Superior temporal gyrus (tissue), 1 donor: ENCODE measurements around the gene HPSE.
"Not testable (repeated sequence)": the region's sequence is repeated elsewhere in the genome, so short reads cannot be mapped to it uniquely, and the experiment has no call there.

ENCODE experiments used
- DNase-seq: peaks from one replicate; pipeline ENCODE4 v3.0.0-alpha.2; 2016; ENCODE audit errors: extremely low spot score

The HPSE gene

DNA sequence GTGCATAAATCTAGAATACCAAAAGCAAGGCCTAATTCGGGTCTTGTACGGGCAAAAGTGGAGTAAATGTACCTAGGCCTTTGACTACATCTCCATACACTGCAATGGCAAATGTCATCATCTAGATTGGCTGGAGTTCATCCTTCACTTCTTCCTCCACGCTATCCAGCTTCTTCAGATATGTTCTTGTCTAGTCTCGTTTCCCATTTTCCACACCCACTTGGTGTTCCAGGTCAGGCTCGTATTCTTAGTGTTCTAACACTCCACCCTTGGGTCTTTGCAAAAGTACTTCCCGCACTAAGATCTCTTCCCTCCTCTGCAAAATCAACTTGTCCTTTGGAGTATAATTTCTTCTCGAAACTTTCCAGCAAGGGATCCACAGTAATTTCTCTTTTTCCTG, 51.5 kb downstream of the HPSE start:
- no peak for DNase-seq

DNA sequence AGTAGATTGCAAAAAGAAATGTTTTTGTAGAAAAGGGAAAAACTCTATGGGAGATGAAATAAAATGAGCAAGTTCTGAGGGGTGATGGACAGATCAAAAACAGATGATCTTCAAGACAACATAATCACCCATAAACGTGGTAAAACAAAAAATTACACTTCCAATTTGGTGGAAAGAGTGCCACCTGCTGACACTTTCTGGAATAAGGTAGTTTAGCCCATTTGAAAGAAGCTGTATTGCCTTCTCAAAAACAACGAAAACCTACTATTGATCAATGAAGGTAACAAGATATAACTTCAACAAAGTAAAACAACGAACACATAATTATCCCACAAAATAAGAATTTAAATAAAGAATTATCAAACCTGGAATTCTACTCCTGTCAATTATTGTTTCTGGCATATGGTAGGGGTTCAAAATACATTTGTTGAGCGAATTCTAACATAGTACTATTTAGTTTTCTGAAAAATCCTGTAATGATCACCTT, 52.6 kb downstream of the HPSE start:
- DNase-seq = peak; percentile 87

DNA sequence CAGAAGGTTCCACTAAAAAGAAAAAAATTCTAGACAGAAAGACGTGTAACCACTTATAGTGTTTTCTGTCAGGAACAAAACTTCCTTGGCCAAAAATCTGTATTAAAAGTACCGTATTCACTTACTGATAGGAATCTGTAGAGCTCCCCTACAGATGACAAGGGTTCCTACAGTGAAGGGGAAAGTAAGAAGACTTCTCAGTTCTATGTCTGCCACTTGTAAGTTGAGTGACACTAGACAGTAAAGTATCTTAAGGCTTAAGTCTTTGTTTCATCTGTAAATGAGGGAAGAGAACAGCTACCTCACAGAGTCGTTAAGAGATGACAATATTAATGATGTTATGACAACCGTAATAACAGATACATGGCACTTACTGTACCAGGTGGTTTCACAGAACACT, 53.3 kb downstream of the HPSE start:
- DNase-seq = no peak

DNA sequence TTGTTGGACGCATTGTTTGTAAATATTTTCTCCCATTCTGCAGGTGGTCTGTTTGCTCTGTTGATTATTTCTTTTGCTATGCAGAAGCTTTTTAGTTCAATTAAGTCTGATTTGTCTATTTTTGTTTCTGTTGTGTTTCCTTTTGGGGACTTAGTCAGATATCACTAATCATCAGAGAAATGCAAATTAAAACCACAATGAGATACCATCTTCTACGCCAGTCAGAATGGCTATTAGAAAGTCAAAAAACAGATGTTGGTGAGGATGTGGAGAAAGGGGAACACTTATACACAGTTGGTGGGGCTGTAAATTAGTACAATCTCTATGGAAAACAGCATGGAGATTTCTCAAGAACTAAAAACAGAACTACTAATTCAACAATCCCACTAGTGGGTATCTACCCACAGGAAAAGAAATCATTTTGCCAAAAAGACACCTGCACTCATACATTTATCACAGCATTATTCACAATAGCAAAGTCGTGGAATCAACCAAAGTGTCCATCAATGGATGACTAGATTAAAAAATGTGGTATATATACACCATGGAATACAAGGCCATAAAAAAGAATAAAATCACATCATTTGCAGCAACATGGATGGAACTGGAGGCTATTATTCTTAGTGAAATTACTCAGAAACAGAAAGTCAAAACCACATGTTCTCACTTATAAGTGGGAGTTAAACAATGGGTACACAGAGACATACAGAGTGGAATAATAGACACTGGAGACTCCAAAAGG, 58.2 kb downstream of the HPSE start:
- DNase-seq = no peak

DNA sequence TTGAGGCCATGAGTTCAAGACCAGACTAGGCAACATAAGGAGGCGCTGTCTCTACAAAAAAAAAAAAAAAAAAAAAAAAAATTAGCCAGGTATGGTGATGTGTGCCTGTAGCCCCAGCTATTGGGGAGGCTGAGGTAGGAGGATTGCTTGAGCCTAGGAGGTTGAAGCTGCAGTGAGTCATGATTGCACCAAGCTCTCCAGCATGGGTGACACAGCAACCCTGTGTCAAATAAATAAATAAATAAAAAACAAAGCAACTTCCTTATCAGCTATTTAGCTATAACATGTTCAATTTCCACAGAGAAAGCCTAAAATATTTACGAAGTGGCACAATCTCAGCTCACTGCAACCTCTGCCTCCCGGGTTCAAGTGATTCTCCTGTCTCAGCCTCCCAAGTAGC, 60.7 kb downstream of the HPSE start:
- DNase-seq = not testable (repeated sequence)

DNA sequence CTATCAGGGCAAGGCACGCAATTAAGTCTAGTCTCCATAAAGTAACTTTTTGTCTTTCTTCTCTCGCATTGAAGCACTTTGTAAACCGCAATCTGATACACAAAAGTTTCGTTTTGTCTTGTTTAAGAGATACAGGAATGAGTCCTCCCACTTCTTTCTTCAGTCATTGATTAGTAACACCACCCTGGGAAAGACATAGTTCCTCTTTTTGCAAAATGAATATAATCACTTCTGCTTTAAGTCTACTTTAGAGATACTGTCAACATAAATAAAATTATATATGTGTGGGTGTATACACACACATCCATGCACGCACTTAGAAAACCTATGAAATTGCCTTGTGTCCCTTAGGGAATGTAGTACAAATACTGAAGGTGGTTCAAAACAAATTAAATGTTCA, 61.7 kb downstream of the HPSE start:
- no peak for DNase-seq

DNA sequence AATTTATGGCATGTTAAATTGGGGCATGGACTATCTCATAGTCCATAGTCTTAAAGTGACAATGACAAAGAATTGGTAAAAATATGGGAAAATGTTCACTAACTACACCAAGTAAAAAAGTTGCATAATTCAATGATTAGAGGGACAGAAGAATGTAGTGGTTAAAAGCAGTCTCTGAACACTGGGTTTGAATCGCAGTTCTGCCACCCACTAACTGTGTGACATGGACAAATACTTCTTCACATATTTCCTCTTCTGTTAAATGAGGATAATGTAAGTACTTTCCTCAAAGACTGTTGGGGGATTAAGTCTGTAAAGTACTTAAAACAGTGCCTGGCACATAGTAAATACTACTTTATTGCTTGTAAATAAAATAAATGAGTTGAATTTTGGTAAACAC, 65.4 kb downstream of the HPSE start:
- no peak for DNase-seq

DNA sequence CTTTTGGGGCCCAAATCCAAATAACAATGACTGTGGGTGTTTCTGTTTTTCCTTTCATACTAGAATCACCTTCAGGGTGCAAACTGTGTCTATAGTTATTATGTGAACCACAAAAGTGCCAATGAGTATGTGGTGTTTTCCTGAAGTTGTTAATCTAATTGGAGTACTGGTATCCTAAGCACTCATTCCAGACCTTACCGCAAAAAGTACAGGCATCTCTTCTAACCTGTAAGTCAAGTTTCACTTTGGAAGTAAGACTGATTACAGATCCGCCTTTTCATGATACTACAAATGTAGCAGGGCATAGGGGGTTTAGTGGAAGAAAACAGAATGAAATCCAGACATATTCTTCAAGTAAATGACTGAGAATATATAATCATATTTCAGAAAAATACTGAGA, 66.2 kb downstream of the HPSE start:
- no peak for DNase-seq

DNA sequence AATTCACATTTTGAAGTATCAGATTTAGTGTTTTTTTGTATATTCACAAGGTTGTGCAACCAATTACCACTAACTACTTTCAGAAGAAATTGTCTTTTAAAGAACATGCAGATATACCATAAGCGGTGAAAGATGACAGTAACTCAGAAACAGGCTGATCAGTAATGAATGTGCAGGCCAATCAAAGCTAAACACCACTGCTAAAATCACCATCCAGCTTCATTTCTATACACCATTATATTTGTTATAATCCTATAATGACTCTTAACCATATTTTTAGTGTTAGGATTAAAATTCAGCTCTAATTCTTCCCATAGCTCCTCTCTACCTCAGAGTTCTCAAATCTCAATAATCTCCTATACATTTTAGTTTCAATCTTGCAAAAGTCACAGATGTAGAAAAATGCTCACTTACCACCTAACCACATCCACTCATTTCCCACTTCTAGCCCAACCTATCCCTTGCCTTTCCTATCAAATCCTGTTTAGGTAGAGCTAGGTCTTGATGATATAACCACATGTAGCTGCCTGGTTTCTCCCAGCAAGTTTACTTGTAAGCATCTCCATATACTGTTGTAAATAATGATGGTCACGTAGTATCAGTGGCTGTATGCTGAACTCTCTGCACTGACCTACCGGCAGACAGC, 66.7 kb downstream of the HPSE start:
- no peak for DNase-seq

DNA sequence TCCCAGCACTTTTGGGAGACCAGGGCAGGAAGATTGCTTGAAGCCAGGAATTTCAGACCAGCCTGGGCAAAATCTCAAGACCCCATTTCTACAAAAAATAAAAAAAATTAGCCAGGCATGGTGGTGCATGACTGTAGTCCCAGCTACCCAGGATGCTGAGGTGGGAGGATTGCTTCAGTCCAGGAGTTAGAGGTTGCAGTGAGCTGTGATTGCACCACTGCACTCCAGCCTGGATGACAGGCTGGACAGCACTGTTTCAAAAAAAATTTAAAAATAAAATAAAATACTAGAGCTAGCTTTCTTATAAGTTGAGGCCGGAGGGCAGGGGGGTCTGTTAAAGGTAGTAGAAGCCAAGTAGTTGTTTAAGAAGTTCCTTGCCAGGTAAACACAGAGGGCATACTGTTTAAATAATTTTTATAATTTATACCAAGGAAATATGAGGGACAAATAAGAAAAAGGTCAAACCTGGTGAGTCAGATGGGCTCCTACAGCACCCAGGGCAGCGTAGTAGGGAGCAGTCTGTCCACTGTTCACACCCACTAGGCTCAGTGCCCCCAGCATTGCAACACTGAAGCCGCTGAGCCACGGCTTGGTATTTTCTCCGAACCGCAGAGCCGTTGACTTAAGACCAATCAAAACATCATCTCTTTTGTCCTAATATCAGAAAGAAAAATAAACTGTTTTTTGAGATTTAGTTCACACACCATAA, 67.4 kb downstream of the HPSE start:
- no peak for DNase-seq

DNA sequence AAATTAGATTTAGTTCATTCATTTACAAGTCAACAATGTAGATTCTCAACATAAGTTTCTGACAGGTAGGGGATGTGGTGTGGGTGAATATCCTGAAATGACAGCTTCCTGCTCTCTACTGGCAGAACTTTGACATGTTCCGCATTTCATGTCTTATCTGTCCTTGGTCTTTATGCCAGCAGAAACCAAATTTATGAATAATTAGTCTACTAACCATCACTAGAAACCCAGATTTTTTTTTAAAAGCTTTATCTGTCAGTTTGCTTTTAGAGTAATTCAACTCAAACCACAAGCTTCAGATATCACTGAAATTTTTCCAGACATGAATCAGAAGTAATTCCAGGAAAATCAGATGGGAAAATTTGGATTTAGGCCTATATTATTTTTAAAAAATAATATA, 68.0 kb downstream of the HPSE start:
- DNase-seq = no peak

DNA sequence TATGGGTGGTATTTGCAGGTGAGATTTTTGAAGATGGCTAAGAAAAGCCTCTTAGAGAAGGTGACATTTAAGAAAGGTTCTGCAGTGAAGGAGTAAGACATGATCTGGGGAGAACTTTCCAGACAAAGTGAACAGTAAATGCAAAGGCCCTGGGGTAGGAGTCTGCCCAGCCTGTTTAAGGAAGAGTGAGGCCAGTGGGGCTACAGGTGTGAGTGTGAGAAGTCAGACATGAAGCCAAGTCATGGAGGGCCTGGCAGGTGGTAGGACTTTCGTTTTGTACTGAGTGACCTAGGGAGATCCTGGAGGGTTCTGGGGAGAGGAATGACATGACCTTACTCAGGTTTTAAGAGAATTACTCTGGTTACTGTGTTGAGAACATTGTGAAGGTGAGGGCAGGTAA, 71.5 kb downstream of the HPSE start:
- no peak for DNase-seq

DNA sequence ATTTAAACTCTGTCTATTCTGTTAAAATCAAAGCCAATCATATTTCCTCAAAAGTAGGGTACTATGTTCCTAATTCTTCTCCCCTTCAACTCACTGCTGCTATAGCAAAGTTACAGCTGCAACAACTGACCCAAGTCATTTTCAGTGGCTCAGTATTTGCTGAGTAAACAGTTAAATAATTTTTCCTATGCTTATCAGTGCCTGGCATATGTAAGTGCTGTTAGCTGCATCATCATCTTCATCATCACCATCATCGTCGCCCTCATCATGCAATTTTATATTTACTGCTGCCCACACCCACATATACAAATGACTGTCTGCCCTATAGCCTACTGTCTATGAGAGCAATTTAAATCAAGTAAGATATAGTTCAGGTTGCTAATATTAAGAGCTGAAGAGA, 72.0 kb downstream of the HPSE start:
- DNase-seq = no peak

DNA sequence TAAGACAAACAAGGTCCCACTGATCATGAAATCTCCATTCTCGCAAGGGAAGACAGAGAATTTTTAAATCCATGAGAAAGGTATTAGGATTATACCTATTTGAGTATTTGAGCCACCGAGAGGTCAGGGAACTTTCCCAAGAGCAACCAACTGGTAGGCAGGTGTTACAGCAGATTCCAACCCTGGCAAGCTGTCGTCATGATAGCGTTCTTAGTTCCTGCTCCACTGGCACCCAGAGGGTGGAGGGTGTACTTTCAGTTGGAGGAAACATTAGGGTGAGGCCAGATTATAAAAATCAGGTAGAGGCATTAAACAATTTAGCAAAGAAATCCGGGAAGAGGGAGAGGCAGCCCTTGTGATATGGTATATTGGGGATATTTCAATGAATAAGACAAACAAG, 73.3 kb downstream of the HPSE start:
- DNase-seq = no peak

DNA sequence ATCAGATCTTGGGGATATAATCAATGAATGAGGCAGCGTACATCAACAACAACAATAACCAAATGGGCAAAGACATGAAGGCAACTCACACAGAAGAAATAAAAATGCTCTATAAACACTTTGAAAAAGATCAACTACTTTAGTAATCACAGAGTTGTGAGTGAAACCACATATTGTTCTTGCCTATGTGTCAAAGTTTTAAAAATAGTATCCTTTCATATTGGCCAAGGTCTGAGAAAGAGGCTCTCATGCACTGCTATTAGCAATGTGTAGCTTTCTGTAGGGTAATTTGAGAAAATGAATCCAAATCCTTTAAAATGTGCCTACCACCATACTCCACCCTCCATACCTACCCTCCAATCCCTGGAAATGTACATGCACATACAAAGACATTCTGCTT, 75.1 kb downstream of the HPSE start:
- no peak for DNase-seq

DNA sequence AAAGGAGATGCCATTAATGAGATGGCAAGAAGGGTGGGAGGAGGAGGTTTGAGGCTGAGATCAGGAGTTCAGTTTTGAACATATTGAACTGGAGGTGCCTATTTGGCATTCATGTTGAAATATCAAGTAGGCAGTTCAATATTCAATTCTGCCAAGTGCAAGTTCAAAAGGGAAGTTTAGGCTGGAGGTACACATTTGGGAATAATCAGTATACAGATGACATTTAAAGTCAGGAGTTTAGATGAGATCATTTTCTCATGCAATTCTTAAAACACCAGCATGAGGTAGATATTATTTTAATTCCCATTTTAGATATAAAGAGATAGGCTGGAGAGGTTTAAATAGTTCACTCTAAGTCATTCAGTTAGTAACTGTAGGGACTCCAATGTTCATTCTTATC, 76.2 kb downstream of the HPSE start:
- DNase-seq = no peak

DNA sequence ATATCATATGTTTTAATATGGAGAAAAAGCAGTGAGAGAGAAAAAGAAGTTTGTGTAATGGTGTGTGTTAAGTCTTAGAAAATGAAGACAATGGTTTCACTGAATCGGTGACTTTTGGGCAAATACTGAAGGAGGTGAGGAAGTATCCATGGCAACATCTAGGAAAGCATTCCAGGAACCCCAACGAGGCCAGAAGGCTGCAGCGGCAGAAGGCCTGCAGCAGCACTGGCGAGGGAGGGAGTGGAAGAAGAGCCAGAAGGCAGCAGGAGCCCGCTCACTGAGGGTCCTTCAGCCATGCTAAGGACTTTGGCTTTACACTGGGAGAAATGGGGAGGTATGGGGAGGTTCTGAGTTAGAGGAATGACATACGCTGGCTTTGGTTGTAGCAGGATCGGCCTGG, 76.8 kb downstream of the HPSE start:
- DNase-seq = no peak

DNA sequence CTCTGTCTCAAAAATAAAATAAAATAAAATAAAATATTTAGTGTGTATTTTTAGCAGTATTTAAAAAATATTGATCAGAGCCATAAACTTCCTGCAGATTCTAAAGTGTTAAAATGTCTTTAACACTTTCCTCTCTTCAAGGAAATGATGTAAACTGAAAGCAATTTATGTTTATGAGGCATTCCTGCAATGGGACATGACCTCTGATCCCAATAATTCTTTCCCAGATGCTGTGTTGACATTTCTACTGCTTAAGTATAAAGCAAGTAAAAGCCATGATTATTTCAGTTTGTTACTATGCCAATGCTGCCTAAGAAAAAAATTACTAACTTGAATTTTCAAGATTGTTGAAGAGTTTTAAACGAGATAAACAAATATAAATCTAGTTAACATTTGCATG, 79.1 kb downstream of the HPSE start:
- no peak for DNase-seq

DNA sequence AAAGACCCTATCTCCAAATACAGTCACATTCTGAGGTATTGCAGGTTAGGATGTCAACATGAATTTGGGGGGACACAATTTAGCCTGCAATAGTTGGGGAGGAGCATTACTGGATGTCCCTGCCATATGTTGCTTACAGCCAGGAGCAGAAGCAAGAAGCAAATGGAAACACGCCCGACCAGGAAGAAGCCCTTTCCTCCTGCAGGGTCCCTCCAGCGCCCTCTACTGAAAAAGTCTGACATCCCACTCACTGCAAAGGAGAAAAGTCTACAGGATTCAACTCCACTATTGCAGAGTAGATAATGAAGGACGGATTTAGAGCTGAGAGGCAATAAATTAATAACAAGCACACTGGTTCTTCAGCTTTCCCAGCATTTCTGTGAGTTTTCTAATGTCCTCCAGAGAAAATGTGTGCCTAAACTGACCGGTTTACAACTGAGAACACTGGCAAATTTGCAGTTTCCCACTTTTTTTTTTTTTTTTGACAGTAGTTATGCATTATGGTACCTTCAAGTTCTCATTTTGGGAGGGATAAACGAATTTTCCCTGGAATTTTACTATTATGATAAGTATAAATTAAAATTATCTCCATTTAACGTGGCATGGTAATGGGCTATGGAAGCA, 81.8 kb downstream of the HPSE start:
- peak; percentile 36 for DNase-seq

DNA sequence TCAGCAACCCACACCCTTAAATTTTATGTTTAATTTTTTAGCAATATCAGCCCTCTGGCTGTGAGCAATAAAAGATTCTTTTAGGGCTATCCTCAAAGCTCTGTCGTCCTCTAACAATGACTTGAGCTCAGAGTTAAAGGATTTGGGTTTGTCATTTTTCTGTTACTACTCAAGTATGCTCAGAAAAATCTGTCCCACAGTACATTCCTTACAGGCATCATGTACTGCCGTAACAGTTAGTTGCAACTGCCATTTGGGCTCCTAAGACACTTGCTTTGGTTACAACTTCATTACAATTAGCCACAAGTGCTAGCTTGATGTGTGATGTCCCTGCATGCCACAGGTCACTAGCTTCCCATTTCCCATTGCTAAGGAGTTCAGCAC, 83.2 kb downstream of the HPSE start:
- no peak for DNase-seq

DNA sequence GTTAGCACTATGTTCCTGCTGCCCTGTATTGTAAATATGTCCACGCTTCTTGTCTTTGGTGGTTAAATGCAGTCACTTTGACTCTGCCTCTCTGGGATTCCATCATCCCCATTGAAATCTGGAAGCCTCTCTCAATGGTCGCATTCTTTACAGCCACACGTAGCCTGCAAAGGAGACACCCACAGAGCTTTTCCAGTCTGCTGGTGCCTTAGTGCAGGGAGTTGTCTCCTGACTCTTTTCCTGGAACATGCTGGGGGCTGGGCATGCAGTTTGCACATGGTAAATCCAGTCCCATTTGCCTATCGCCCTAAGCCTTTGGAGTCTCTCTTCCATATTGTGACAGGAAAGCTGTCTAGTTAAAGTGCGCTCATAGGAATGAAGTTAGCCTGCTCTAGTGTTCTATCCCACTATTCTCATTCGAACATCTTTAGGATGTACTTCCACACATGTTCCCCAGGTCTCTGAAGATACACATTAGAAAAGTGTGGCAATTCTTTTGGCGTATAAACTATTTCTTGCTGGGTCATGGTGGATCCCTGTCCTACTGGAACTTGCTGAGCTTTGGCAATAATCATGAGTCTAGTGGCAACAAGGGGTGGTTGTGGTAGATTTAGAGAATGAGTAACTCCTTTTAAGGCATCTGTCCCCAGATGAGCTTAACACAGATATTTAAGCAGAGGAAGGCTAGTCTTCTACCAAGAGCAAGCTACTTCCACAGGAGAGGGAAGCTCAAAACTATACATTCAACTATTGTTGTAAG, 83.8 kb downstream of the HPSE start:
- no peak for DNase-seq

DNA sequence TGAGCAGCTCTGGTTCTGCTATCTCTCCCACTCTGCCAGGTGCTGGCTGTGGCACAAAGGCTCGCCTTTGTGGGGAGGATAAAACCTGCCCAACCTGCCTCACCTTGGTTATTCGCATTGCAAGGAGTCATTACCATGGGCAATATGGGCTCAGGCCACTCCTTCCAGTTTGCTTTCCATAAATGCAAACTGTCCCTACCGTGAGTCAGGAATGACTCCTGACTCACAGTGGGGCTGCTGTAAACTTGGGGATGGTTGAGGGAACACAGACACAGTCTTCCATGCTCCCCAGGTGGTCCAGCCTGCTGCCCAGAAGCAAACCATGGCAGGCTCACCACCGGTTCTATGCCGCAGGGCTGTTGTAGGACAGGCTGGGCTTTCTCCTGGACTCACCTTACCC, 86.2 kb downstream of the HPSE start:
- DNase-seq = no peak
